ENCODE data around the gene RIMS4.

The RIMS4 gene

GRCh38 chr20:44761423-44761822, 48.9 kb downstream of the RIMS4 start:
- no peak for DNase-seq (ENCODE audit: extremely low spot score)
- ChIA-PET POLR2A (no interaction called here), CTCF (no interaction called here)
- no peak for TF ChIP-seq SP1 (IDR thresholded peaks at IDR 0.05)
- TF ChIP-seq HDGF (IDR thresholded peaks at IDR 0.05; ENCODE audit: borderline replicate concordance) = no peak
- TF ChIP-seq ZNF384 (IDR thresholded peaks at IDR 0.05) = no peak
- TF ChIP-seq FOXM1 (IDR thresholded peaks at IDR 0.05; ENCODE audit: borderline replicate concordance) = no peak
- no peak for TF ChIP-seq ELF4 (IDR thresholded peaks at IDR 0.05)

GRCh38 chr20:44759595-44759994, 50.8 kb downstream of the RIMS4 start:
- ChIA-PET POLR2A (no interaction called here), CTCF (no interaction called here)
- DNase-seq (ENCODE audit: extremely low spot score) = no peak
- TF ChIP-seq FOXA1 (IDR thresholded peaks at IDR 0.05) = no peak
- TF ChIP-seq CTBP1 (IDR thresholded peaks at IDR 0.05; ENCODE audit: borderline replicate concordance) = no peak
- no peak for TF ChIP-seq L3MBTL2 (conservative IDR thresholded peaks at IDR 0.05)
- no peak for TF ChIP-seq SUZ12 (IDR thresholded peaks at IDR 0.05)
- no peak for TF ChIP-seq ZNF384 (IDR thresholded peaks at IDR 0.05)
- no peak for TF ChIP-seq BHLHE40 (IDR thresholded peaks at IDR 0.05; ENCODE audit: borderline replicate concordance)
- TF ChIP-seq FOXK2 (IDR thresholded peaks at IDR 0.05) = no peak
- no peak for TF ChIP-seq ARNT (IDR thresholded peaks at IDR 0.05)
- TF ChIP-seq PKNOX1 (IDR thresholded peaks at IDR 0.05) = no peak
- TF ChIP-seq FOXM1 (IDR thresholded peaks at IDR 0.05; ENCODE audit: borderline replicate concordance) = no peak
- no peak for TF ChIP-seq HDGF (IDR thresholded peaks at IDR 0.05; ENCODE audit: borderline replicate concordance)
- TF ChIP-seq LEF1 (IDR thresholded peaks at IDR 0.05; ENCODE audit: borderline replicate concordance) = no peak
- no peak for TF ChIP-seq SP1 (IDR thresholded peaks at IDR 0.05)

DNA sequence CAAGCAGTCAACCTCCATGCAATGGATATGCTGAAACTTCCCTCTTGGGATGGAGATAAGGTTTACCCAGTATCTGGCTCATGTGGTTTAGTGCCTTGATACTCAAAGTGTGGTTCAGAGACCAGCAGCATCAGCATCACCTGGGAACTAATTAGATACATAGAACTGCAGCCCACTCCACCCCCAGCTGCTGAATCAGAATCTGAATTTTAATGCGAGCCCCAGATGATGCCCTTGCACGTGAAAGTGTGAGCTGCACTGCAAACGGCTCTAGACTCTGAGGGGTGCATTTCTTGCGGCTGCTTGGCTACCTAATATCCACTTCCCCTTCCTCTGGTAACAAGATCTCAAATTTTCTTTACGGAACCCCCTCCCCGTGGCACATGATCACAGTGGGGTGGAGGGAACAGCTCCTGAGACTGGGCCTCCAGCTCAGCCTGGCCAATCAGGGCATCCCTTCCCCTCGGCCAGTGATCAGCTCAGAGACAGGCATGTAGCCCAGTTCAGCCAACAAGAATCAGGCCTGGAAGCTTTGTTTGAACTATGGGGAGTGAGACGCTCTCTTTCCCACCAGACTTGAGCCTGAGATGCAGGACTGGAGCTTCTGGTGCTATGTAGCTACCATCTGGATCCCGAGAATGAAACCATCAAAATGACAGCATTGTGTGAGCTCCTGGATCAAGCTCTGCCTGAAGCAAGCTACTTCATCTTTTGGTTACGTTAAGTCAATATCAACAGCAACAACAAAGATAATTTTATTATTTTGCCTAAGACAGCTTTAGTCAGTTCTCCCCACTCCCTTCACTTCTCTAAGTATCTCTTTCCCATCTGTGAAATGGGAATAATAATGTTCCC, 51.9 kb downstream of the RIMS4 start:
- no peak for DNase-seq (ENCODE audit: extremely low spot score)
- ChIA-PET CTCF (interaction anchor here (0.6 to 2.1 kb wide), 2 partner anchors 11 to 118 kb away, joined by 4 to 12 read pairs; no protein-coding TSS in a partner anchor), POLR2A (no interaction called here)
- TF ChIP-seq SP1 (IDR thresholded peaks at IDR 0.05) = no peak
- no peak for TF ChIP-seq NFRKB (IDR thresholded peaks at IDR 0.05)
- TF ChIP-seq ZNF384 (IDR thresholded peaks at IDR 0.05) = no peak
- TF ChIP-seq HDGF (IDR thresholded peaks at IDR 0.05; ENCODE audit: borderline replicate concordance) = no peak
- no peak for TF ChIP-seq FOXM1 (IDR thresholded peaks at IDR 0.05; ENCODE audit: borderline replicate concordance)
- TF ChIP-seq L3MBTL2 (conservative IDR thresholded peaks at IDR 0.05) = no peak
- TF ChIP-seq FOXK2 (IDR thresholded peaks at IDR 0.05) = no peak

- POLR2A ChIA-PET = no interaction called here
- TF ChIP-seq PKNOX1 (IDR thresholded peaks at IDR 0.05) (no peak), LEF1 (IDR thresholded peaks at IDR 0.05; ENCODE audit: borderline replicate concordance) (no peak), FOXK2 (IDR thresholded peaks at IDR 0.05) (no peak), SP1 (IDR thresholded peaks at IDR 0.05) (no peak), CTBP1 (IDR thresholded peaks at IDR 0.05; ENCODE audit: borderline replicate concordance) (no peak), BHLHE40 (IDR thresholded peaks at IDR 0.05; ENCODE audit: borderline replicate concordance) (no peak), TARDBP (IDR thresholded peaks at IDR 0.05) (no peak), ELF4 (IDR thresholded peaks at IDR 0.05) (no peak), HDGF (IDR thresholded peaks at IDR 0.05; ENCODE audit: borderline replicate concordance) (no peak), SUZ12 (IDR thresholded peaks at IDR 0.05) (no peak), FOXM1 (IDR thresholded peaks at IDR 0.05; ENCODE audit: borderline replicate concordance) (no peak), NFRKB (IDR thresholded peaks at IDR 0.05) (no peak), ARNT (IDR thresholded peaks at IDR 0.05) (no peak), L3MBTL2 (conservative IDR thresholded peaks at IDR 0.05) (no peak), ZNF384 (IDR thresholded peaks at IDR 0.05) (no peak), FOXA1 (IDR thresholded peaks at IDR 0.05) (no peak)
- DNase-seq (ENCODE audit: extremely low spot score) = no peak
- CTCF ChIA-PET = interaction anchor here (2.1 kb wide), 1 partner anchor 9 kb away, joined by 12 read pairs; no protein-coding TSS in a partner anchor
Measured at GRCh38 chr20:44756956-44757355, 53.4 kb downstream of the RIMS4 start.

GRCh38 chr20:44756011-44756688, 54.2 kb downstream of the RIMS4 start:
- no peak for TF ChIP-seq NFRKB (IDR thresholded peaks at IDR 0.05)
- no peak for TF ChIP-seq BHLHE40 (IDR thresholded peaks at IDR 0.05; ENCODE audit: borderline replicate concordance)
- TF ChIP-seq ARNT (IDR thresholded peaks at IDR 0.05) = no peak
- TF ChIP-seq TARDBP (IDR thresholded peaks at IDR 0.05) = no peak
- TF ChIP-seq LEF1 (IDR thresholded peaks at IDR 0.05; ENCODE audit: borderline replicate concordance) = no peak
- TF ChIP-seq PKNOX1 (IDR thresholded peaks at IDR 0.05) = no peak
- TF ChIP-seq FOXA1 (IDR thresholded peaks at IDR 0.05) = no peak
- TF ChIP-seq ZNF384 (IDR thresholded peaks at IDR 0.05) = no peak
- no peak for TF ChIP-seq FOXK2 (IDR thresholded peaks at IDR 0.05)
- CTCF ChIA-PET = no interaction called here
- no peak for DNase-seq (ENCODE audit: extremely low spot score)

DNA sequence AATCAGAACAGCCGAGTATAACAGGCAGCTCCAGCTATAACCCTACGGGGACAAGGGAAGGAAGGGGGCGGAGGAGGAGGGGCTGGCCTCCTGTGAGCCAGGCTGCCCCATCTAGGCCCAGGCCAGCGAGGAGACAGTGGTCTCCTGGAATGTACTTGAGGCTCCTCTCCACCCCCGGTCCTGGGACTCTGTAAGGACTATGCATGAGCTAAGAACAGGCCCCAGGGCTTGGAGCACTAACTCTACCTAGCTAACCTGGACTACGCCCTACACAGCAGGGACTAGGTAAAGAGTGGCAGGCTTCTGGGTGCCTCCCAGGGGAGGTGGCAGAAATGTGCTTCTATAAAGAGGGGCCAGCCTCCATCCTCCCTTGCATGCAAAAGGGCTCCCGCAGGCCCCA, 55.8 kb downstream of the RIMS4 start:
- TF ChIP-seq ARNT (IDR thresholded peaks at IDR 0.05) (no peak), L3MBTL2 (conservative IDR thresholded peaks at IDR 0.05) (no peak), NFRKB (IDR thresholded peaks at IDR 0.05) (no peak), SP1 (IDR thresholded peaks at IDR 0.05) (no peak), TARDBP (IDR thresholded peaks at IDR 0.05) (no peak), BHLHE40 (IDR thresholded peaks at IDR 0.05; ENCODE audit: borderline replicate concordance) (no peak), CTBP1 (IDR thresholded peaks at IDR 0.05; ENCODE audit: borderline replicate concordance) (no peak), ELF4 (IDR thresholded peaks at IDR 0.05) (no peak), FOXK2 (IDR thresholded peaks at IDR 0.05) (no peak), SUZ12 (IDR thresholded peaks at IDR 0.05) (no peak), PKNOX1 (IDR thresholded peaks at IDR 0.05) (no peak), FOXA1 (IDR thresholded peaks at IDR 0.05) (no peak), LEF1 (IDR thresholded peaks at IDR 0.05; ENCODE audit: borderline replicate concordance) (no peak), HDGF (IDR thresholded peaks at IDR 0.05; ENCODE audit: borderline replicate concordance) (no peak), ZNF384 (IDR thresholded peaks at IDR 0.05) (no peak)
- CTCF ChIA-PET = no interaction called here
- POLR2A ChIA-PET = interaction anchor here (0.6 kb wide), 1 partner anchor 131 kb away, joined by 3 read pairs; the partner anchor contains the start of gene YWHAB
- DNase-seq (ENCODE audit: extremely low spot score) = no peak

More at GRCh38 chr20:44756011-44756688, 54.2 kb downstream of the RIMS4 start:
- POLR2A ChIA-PET = no interaction called here
